ENCODE measurements around the gene PCNA. TPM values are rescaled to one million over a fixed set of nuclear protein-coding genes. Genes with fewer than 3 reads are reported as not detected.

The PCNA gene
- total and polyA plus RNA-seq, 2 experiments from 2014 or later = 353 to 428 TPM

- Histone ChIP-seq H3K4me1 (ENCODE audit: insufficient read depth) (peaks cover 31% of the 10 kb centered on the region), H3K27me3 (ENCODE audit: insufficient read depth) (no peaks in the 10 kb centered on the region), H3K27ac (ENCODE audit: low read depth) (peak overlapping the region; percentile 79; the same call in 1 of the 2 replicates), H3K9me2 (ENCODE audit: insufficient read depth) (no peaks in the 10 kb centered on the region), H3F3A (replicated peaks; ENCODE audit: low read depth) (no peaks in the 10 kb centered on the region), H3K36me3 (ENCODE audit: insufficient read depth) (no peaks in the 10 kb centered on the region; the same call in 1 of the 2 replicates), H3K4me3 (0 out of 2 replicates have a peak overlapping the region, but pooled peaks have one; percentile 17), H3K79me2 (replicated peaks; ENCODE audit: insufficient read depth) (peaks cover 64% of the 10 kb centered on the region), H4K20me1 (replicated peaks; ENCODE audit: insufficient read depth) (0 out of 2 replicates have a peak, but pooled peaks cover 13% of the 10 kb centered on the region), H3K4me2 (peak overlapping the region; percentile 68), H2AFZ (no peak overlapping the region)
- Mint-ChIP-seq H3K27me3 (ENCODE audit: insufficient read depth, low read depth, poor library complexity) (peaks cover 21% of the 10 kb centered on the region), H3K4me1 (peaks cover 57% of the 10 kb centered on the region), H3K4me3 (peak overlapping the region; percentile 33; the same call in 1 of the 3 replicates), H3K9me3 (no peaks in the 10 kb centered on the region), H3K27ac (peak overlapping the region; percentile 81; the same call in 1 of the 2 replicates), H3K36me3 (ENCODE audit: low read depth) (no peaks in the 10 kb centered on the region; the same call in 1 of the 3 replicates)
- peak; percentile 52 for DNase-seq (ENCODE audit: low spot score)
- ATAC-seq = peak; percentile 76
- no peak for TF ChIP-seq ZNF462 (CRISPR knock-in tag; IDR thresholded peaks at IDR 0.05)
- no peak for TF ChIP-seq ETS1 (IDR thresholded peaks at IDR 0.05)
- no peak for TF ChIP-seq STAT1 (IDR thresholded peaks at IDR 0.05; ENCODE audit: unreplicated experiment)
- no peak for TF ChIP-seq NANOG (IDR thresholded peaks at IDR 0.05; ENCODE audit: borderline replicate concordance)
- no peak for TF ChIP-seq REST (IDR thresholded peaks at IDR 0.05; ENCODE audit: unreplicated experiment)
- no peak for TF ChIP-seq POLR2AphosphoS5 (IDR thresholded peaks at IDR 0.05; ENCODE audit: low read depth)
- TF ChIP-seq CTCF (conservative IDR thresholded peaks at IDR 0.05; ENCODE audit: low read depth in 2 of 2) = no peak
- TF ChIP-seq JUNB (IDR thresholded peaks at IDR 0.05; ENCODE audit: unreplicated experiment) = no peak
These were observed 49.1 kb upstream of the PCNA start for GRCh38 chr20:5168651-5169396.
